GM12878 (cell line): ENCODE data around the gene COMMD1. TPM values are rescaled to one million over a fixed set of nuclear protein-coding genes. Genes with fewer than 3 reads are reported as not detected.

Source experiments
- BACH1 ChIP-seq: fragments of 450-650 bp; IDR thresholded peaks from 2 replicates; pipeline ENCODE4 v1.6.1; 2017; ENCODE audit warnings: mild to moderate bottlenecking, borderline replicate concordance
- BCL11A ChIP-seq: IDR thresholded peaks from 2 replicates; pipeline ENCODE4 v1.6.1; 2011; ENCODE audit warnings: low read depth, low read length
- CEBPB ChIP-seq, 2 experiments: fragments of 150-350 bp in 1 of 2; IDR thresholded peaks; 2 replicates each; pipeline ENCODE4 v1.6.1; 2012 to 2014; ENCODE audit warnings: low read depth in 2 of 2, low read length in 2 of 2, borderline replicate concordance in 1 of 2, inconsistent platforms in 1 of 2
- CHD1 ChIP-seq: IDR thresholded peaks from 2 replicates; pipeline ENCODE4 v1.6.1; 2012; ENCODE audit warnings: low read depth, low read length, improper control_type of control experiment
- CHD2 ChIP-seq: IDR thresholded peaks from 2 replicates; pipeline ENCODE4 v1.6.1; 2011; ENCODE audit warnings: low read depth, low read length, improper control_type of control experiment, borderline replicate concordance
- FOXM1 ChIP-seq: IDR thresholded peaks from 2 replicates; pipeline ENCODE4 v1.6.1; 2012; ENCODE audit warnings: low read depth, mild to moderate bottlenecking, inconsistent platforms, low read length, moderate library complexity
- GATAD2B ChIP-seq: fragments of 450-650 bp; conservative IDR thresholded peaks from 2 replicates; pipeline ENCODE4 v1.6.1; 2017; ENCODE audit warnings: low read depth, mild to moderate bottlenecking, moderate library complexity
- IKZF2 ChIP-seq, 2 experiments: fragments of 450-650 bp; IDR thresholded peaks; 2 replicates each; pipeline ENCODE4 v1.6.1; 2017; ENCODE audit warnings: mild to moderate bottlenecking in 2 of 2, moderate library complexity in 2 of 2
- LARP7 ChIP-seq: fragments of 450-650 bp; IDR thresholded peaks from 2 replicates; pipeline ENCODE4 v1.6.1; 2017; ENCODE audit warnings: mild to moderate bottlenecking
- MEF2A ChIP-seq: IDR thresholded peaks from 2 replicates; pipeline ENCODE4 v1.6.1; 2011; ENCODE audit warnings: low read depth, mild to moderate bottlenecking, low read length, moderate library complexity; ENCODE audit not compliant: insufficient read depth
- MEF2B ChIP-seq: fragments of 450-650 bp; IDR thresholded peaks from 2 replicates; pipeline ENCODE4 v1.6.1; 2018; ENCODE audit warnings: mild to moderate bottlenecking, moderate library complexity; ENCODE audit not compliant: partially characterized antibody, poor library complexity, severe bottlenecking
- NR2C2 ChIP-seq: IDR thresholded peaks from 2 replicates; pipeline ENCODE4 v1.6.1; 2011; ENCODE audit warnings: borderline replicate concordance, low read depth; ENCODE audit not compliant: control insufficient read depth, insufficient read length
- POLR2AphosphoS2 ChIP-seq: IDR thresholded peaks from 2 replicates; pipeline ENCODE4 v1.6.1; 2011; ENCODE audit warnings: low read depth, mild to moderate bottlenecking, low read length, improper control_type of control experiment, moderate library complexity
- RFX5 ChIP-seq: IDR thresholded peaks from 2 replicates; pipeline ENCODE4 v1.6.1; 2011; ENCODE audit warnings: low read depth, low read length, improper control_type of control experiment
- RUNX3 ChIP-seq: IDR thresholded peaks from 2 replicates; pipeline ENCODE4 v1.6.1; 2012; ENCODE audit warnings: low read length, inconsistent platforms
- SIN3A ChIP-seq: IDR thresholded peaks from 2 replicates; pipeline ENCODE4 v1.6.1; 2012; ENCODE audit warnings: low read depth, low read length, improper control_type of control experiment
- SMC3 ChIP-seq: IDR thresholded peaks from 2 replicates; pipeline ENCODE4 v1.6.1; 2011; ENCODE audit warnings: low read length, improper control_type of control experiment, borderline replicate concordance
- SREBF2 ChIP-seq: IDR thresholded peaks from 2 replicates; pipeline ENCODE4 v1.6.1; 2012; ENCODE audit warnings: mild to moderate bottlenecking, low read length
- SRF ChIP-seq, 2 experiments: IDR thresholded peaks; 2 replicates each; pipeline ENCODE4 v1.6.1; 2011; ENCODE audit warnings: low read depth in 2 of 2, low read length in 2 of 2, mild to moderate bottlenecking in 1 of 2, moderate library complexity in 1 of 2
- YY1 ChIP-seq: IDR thresholded peaks from 2 replicates; pipeline ENCODE4 v1.6.1; 2011; ENCODE audit warnings: low read depth, mild to moderate bottlenecking, low read length
- polyA plus RNA-seq, 11 experiments: library from polyadenylated mRNA; depleted of rRNA in 4 of 11; unstranded in 6 of 11; stranded (reverse) in 5 of 11; fragments of >200 nt; fragmentation: Nextera tagmentation in 4 of 11; fragmentation: Illumina TruSeq in 1 of 11; extraction: Ambion mirVana in 4 of 11; extraction: Trizol in 1 of 11; gene quantifications; 1 replicate in 1 of 11; 2 replicates in 10 of 11; pipeline versions ENCODE4 v1.2.1 to v1.2.3, GENCODE V29; 2011 to 2016; ENCODE audit warnings: inconsistent platforms in 2 of 11, missing spikeins in 2 of 11, low read depth in 1 of 11
- total RNA-seq, 4 experiments: library from RNA; depleted of rRNA in 3 of 4; stranded (reverse); fragments of >200 nt in 3 of 4; fragmentation: Illumina TruSeq in 1 of 4; extraction: Trizol in 1 of 4; gene quantifications; 2 replicates each; pipeline versions ENCODE4 v1.2.1 to v1.2.3, GENCODE V29; 2013 to 2021
- TF ChIP-seq, protein P1 (sequence below): IDR thresholded peaks from 2 replicates; pipeline ENCODE4 v1.6.1; 2011; ENCODE audit warnings: mild to moderate bottlenecking, low read depth, low read length, moderate library complexity; ENCODE audit not compliant: insufficient replicate concordance
- TF ChIP-seq, protein P2 (sequence below): IDR thresholded peaks from 2 replicates; pipeline ENCODE4 v1.6.1; 2011; ENCODE audit warnings: low read depth, low read length, improper control_type of control experiment, borderline replicate concordance
- TF ChIP-seq, protein P3 (sequence below): fragments of 450-650 bp; IDR thresholded peaks from 2 replicates; pipeline ENCODE4 v1.6.1; 2017; ENCODE audit warnings: mild to moderate bottlenecking, low read depth, inconsistent platforms; ENCODE audit not compliant: poor library complexity, severe bottlenecking
- TF ChIP-seq, protein P4 (sequence below): fragments of 450-650 bp; IDR thresholded peaks from 2 replicates; pipeline ENCODE4 v1.6.1; 2016; ENCODE audit warnings: mild to moderate bottlenecking
- TF ChIP-seq, protein P5 (sequence below): IDR thresholded peaks from 2 replicates; pipeline ENCODE4 v1.6.1; 2012; ENCODE audit warnings: low read depth, low read length, improper control_type of control experiment

The COMMD1 gene
- total and polyA plus RNA-seq, 10 of the 15 experiments (the other 5 are each of a cell fraction or from before 2014, with no cell fraction given) = 39.7 to 210 (median 53.7) TPM

DNA sequence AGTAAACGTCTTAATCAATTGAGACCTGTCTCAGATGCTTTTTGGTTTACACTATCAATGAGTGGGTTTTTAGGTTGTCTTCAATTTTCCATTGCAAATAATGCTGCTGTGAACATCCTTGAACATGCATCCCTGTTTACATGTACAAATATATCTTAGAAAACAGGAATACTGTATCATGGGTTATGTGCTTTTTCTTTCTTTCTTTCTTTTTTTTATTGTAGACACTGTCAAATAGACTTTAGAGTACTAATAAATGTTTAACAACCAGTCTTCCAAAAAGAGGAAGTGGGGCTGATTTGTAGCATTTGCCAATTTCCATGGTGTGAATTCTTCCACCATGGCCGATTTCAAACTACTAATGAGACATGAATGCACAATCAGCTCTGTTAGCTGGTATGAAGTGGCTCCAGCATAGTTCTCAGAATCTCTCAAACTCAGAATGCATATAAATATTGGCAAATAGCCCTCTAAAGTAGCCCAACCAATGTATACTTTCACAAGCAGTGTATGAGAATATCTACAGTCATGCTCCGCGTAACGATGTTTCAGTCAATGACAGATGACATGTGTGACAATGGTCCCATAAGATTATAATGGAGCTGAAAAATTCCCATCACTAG lies 240.1 kb downstream of the COMMD1 start (continued):
- TF ChIP-seq, protein P1, sequence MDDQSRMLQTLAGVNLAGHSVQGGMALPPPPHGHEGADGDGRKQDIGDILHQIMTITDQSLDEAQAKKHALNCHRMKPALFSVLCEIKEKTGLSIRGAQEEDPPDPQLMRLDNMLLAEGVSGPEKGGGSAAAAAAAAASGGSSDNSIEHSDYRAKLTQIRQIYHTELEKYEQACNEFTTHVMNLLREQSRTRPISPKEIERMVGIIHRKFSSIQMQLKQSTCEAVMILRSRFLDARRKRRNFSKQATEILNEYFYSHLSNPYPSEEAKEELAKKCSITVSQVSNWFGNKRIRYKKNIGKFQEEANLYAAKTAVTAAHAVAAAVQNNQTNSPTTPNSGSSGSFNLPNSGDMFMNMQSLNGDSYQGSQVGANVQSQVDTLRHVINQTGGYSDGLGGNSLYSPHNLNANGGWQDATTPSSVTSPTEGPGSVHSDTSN = peak; percentile 32
- TF ChIP-seq IKZF2 (IDR thresholded peaks at IDR 0.05) = peak; percentile 58 to 72; a peak in 3 of 4 replicates
- TF ChIP-seq SRF (IDR thresholded peaks at IDR 0.05; ENCODE audit: low read depth in 2 of 2, low read length in 2 of 2) = no peak
- TF ChIP-seq, protein P2, sequence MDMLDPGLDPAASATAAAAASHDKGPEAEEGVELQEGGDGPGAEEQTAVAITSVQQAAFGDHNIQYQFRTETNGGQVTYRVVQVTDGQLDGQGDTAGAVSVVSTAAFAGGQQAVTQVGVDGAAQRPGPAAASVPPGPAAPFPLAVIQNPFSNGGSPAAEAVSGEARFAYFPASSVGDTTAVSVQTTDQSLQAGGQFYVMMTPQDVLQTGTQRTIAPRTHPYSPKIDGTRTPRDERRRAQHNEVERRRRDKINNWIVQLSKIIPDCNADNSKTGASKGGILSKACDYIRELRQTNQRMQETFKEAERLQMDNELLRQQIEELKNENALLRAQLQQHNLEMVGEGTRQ = no peak
- no peak for TF ChIP-seq MEF2A
- no peak for TF ChIP-seq RFX5
- peak; percentile 1; the same call in 1 of the 2 replicates for TF ChIP-seq LARP7
- no peak for TF ChIP-seq POLR2AphosphoS2
- 0 out of 2 replicates have a peak, but pooled peaks have one; percentile 63 for TF ChIP-seq CHD1
- TF ChIP-seq BACH1 = peak; percentile 56; the same call in 1 of the 2 replicates
- no peak for TF ChIP-seq SREBF2
- TF ChIP-seq, protein P3, sequence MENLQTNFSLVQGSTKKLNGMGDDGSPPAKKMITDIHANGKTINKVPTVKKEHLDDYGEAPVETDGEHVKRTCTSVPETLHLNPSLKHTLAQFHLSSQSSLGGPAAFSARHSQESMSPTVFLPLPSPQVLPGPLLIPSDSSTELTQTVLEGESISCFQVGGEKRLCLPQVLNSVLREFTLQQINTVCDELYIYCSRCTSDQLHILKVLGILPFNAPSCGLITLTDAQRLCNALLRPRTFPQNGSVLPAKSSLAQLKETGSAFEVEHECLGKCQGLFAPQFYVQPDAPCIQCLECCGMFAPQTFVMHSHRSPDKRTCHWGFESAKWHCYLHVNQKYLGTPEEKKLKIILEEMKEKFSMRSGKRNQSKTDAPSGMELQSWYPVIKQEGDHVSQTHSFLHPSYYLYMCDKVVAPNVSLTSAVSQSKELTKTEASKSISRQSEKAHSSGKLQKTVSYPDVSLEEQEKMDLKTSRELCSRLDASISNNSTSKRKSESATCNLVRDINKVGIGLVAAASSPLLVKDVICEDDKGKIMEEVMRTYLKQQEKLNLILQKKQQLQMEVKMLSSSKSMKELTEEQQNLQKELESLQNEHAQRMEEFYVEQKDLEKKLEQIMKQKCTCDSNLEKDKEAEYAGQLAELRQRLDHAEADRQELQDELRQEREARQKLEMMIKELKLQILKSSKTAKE = no peak
- 0 out of 2 replicates have a peak, but pooled peaks have one; percentile 23 for TF ChIP-seq YY1
- peak; percentile 75; the same call in 1 of the 2 replicates for TF ChIP-seq BCL11A
- peak; percentile 61 for TF ChIP-seq GATAD2B
- no peak for TF ChIP-seq NR2C2
- peak; percentile 53; the same call in 1 of the 2 replicates for TF ChIP-seq CHD2
- no peak for TF ChIP-seq SIN3A
- TF ChIP-seq, protein P4, sequence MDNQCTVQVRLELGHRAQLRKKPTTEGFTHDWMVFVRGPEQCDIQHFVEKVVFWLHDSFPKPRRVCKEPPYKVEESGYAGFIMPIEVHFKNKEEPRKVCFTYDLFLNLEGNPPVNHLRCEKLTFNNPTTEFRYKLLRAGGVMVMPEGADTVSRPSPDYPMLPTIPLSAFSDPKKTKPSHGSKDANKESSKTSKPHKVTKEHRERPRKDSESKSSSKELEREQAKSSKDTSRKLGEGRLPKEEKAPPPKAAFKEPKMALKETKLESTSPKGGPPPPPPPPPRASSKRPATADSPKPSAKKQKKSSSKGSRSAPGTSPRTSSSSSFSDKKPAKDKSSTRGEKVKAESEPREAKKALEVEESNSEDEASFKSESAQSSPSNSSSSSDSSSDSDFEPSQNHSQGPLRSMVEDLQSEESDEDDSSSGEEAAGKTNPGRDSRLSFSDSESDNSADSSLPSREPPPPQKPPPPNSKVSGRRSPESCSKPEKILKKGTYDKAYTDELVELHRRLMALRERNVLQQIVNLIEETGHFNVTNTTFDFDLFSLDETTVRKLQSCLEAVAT = peak; percentile 83
- TF ChIP-seq, protein P5, sequence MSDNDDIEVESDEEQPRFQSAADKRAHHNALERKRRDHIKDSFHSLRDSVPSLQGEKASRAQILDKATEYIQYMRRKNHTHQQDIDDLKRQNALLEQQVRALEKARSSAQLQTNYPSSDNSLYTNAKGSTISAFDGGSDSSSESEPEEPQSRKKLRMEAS = no peak
- TF ChIP-seq FOXM1 = no peak
- peak; percentile 85 for TF ChIP-seq MEF2B
- TF ChIP-seq SMC3 = no peak; the same call in 1 of the 2 replicates
- no peak; the same call in 1 of the 2 replicates for TF ChIP-seq RUNX3
- TF ChIP-seq CEBPB (IDR thresholded peaks at IDR 0.05; ENCODE audit: borderline replicate concordance in 1 of 2, low read depth in 2 of 2, low read length in 2 of 2) = no peak
